ENCODE measurements around the gene ZNF326. TPM values are rescaled to one million over a fixed set of nuclear protein-coding genes. Genes with fewer than 3 reads are reported as not detected.
A peak's percentile ranks its signal among the peaks of the same experiment; 100 is the strongest.

The ZNF326 gene
- polyA plus RNA-seq, 1 donor from 2014 or later = 10.5 TPM

DNA sequence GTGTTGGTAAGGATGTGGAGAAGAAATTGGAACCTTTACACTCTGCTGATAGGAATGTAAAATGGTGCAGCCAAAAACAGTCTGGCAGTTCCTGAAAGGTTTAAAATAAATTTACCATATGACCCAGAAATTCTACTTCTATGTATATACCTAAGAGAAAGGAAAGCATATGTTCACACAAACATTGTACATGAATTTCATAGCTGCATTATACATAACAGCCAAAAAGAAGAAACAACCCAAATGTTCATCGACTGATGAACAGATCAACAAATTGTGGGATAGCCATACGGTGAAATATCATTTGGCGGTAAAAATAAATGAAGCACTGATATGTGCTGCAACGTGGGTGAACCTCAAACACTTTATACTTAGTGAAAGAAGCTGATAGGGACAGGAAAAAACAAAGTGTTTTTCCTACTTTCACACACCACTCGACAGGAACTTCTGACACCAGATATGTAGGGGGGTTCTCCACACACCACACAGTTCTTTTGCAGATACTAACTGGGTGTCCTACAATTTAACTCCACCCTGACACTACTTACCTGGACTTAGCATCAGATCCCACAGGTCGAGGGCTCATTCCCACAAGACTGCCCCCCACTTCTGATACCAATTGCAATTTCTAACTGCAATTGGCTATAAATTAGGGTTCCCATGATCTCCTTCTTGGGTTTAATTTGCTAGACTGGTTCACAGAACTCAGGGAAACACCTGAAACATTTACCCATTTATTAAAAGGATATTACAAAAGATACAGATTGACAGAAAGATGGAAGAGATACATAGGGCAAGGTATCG, 35.9 kb upstream of the ZNF326 start:
- Mint-ChIP-seq H3K27me3 (peaks cover 7% of the 10 kb centered on the region), H3K4me3 (no peak overlapping the region), H3K9me3 (peaks cover 0 to 2% (median 0%) of the 10 kb centered on the region in 3 donors), H3K36me3 (peaks cover 2% of the 10 kb centered on the region), H3K27ac (no peak overlapping the region), H3K4me1 (peaks cover 9 to 13% (median 12%) of the 10 kb centered on the region in 3 donors)

DNA sequence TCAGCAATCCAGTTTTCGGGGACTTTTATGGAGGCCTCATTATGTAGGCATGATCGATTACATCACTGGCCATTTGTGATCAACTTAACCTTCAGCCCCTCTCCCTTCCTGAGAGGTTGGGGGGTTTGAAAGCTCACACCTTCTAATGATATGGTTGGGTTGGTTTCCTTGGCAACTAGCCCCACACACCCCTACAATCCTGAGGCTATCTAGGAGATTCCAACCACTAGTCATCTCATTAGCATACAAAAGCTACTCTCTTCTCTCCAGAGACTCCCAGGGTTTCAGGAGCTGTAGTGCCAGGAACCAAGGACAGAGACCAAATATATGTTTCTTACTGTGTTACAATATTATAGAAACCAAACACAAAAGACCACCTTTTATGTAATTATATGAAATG, 35.2 kb upstream of the ZNF326 start:
- peaks cover 0 to 2% (median 0%) of the 10 kb centered on the region in 3 donors for H3K9me3 Mint-ChIP-seq
- H3K4me1 Mint-ChIP-seq = peaks cover 9 to 13% (median 12%) of the 10 kb centered on the region in 3 donors
- H3K4me3 Mint-ChIP-seq = no peak overlapping the region
- H3K27ac Mint-ChIP-seq = no peak overlapping the region
- peaks cover 8% of the 10 kb centered on the region for H3K27me3 Mint-ChIP-seq
- H3K36me3 Mint-ChIP-seq = peaks cover 2% of the 10 kb centered on the region

DNA sequence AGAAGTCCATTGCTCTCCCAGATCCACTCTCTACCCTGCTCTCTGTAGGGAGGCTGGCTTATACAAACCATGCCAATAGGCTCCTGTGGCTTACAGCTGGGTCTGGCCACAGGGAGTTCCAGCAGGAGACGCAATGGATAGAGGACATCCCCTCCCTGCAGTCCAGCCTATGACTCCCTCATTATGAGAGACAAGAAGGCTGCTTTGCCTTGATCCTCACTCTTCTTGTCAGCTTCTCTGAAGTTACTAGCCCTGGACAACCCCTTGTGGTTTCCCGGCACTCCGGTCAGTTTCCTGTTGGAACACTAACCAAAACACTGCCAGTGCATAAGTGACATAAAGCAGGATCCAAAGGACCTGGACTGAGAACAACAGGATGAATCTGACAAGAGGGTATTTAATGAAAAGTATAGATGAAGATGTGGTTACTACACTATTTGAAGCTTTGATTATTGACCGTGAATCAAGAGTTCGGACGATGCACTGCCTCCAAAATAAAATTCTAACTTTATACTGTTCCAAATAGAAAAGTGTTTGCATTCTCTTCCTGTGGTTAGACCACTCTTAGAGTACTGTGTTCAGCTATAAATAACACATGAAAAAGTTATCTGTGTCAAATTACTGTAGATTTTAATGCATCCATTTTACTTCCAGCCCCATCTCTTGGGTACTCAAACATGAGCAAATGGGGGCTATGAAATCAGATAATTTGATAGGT, 32.7 kb upstream of the ZNF326 start:
- H3K27ac Mint-ChIP-seq = no peak overlapping the region
- peaks cover 0 to 2% (median 0%) of the 10 kb centered on the region in 3 donors for H3K9me3 Mint-ChIP-seq
- H3K4me1 Mint-ChIP-seq = peaks cover 11 to 19% (median 16%) of the 10 kb centered on the region in 3 donors
- H3K36me3 Mint-ChIP-seq = peaks cover 2% of the 10 kb centered on the region
- H3K4me3 Mint-ChIP-seq = peak overlapping the region in 1 of 4 donors; percentile 4
- peaks cover 12% of the 10 kb centered on the region for H3K27me3 Mint-ChIP-seq

DNA sequence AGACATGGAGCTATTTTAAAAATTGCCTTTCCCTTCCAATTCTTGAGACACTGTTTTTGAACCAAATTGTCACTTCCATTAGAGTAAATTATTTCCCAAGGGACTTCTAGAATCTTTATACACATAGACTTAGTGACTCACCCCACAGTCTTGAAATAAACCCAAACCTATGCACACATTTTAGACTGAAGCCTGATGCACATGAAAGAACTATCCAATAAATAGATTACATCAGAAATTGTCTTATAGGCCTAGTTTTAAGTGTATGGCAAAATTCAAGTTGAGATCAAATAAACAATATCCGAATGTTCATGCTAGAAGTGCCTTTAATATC, 32.2 kb upstream of the ZNF326 start:
- H3K4me3 Mint-ChIP-seq = no peak overlapping the region
- H3K9me3 Mint-ChIP-seq = peaks cover 0 to 2% (median 0%) of the 10 kb centered on the region in 3 donors
- H3K36me3 Mint-ChIP-seq = peaks cover 2% of the 10 kb centered on the region
- peaks cover 11 to 17% (median 16%) of the 10 kb centered on the region in 3 donors for H3K4me1 Mint-ChIP-seq
- peaks cover 13% of the 10 kb centered on the region for H3K27me3 Mint-ChIP-seq
- no peak overlapping the region for H3K27ac Mint-ChIP-seq

DNA sequence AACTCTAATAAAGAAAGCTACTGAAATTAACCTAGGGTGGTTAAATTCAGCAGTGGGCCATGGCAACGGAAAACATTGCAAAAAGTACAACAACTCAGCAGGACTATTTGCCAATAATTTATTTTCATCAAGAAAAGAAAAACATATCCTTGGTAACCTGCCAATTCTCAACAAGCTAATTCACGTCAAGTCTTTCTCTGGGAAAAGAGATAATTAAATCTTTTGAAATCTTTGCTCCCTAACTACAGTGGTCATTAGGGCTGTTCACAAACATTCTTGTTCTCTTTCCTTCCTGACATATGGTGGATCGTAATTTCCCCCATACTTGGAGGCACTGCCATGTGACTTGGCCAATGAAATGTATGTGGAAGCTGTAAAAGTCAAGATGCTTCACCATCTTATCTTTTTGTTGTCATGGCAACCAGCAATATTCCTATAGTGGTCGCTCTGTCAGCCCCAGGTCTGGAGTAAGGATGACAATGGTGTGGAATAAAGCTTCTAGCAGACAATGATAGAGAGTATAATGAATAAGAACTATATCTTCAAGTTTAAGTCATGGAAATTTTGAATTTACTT, 29.6 kb upstream of the ZNF326 start:
- H3K27me3 Mint-ChIP-seq = peaks cover 13% of the 10 kb centered on the region
- no peaks in the 10 kb centered on the region for H3K36me3 Mint-ChIP-seq
- peaks cover 0 to 2% (median 0%) of the 10 kb centered on the region in 3 donors for H3K9me3 Mint-ChIP-seq
- H3K27ac Mint-ChIP-seq = no peak overlapping the region
- peaks cover 11 to 17% (median 16%) of the 10 kb centered on the region in 3 donors for H3K4me1 Mint-ChIP-seq
- H3K4me3 Mint-ChIP-seq = no peak overlapping the region

DNA sequence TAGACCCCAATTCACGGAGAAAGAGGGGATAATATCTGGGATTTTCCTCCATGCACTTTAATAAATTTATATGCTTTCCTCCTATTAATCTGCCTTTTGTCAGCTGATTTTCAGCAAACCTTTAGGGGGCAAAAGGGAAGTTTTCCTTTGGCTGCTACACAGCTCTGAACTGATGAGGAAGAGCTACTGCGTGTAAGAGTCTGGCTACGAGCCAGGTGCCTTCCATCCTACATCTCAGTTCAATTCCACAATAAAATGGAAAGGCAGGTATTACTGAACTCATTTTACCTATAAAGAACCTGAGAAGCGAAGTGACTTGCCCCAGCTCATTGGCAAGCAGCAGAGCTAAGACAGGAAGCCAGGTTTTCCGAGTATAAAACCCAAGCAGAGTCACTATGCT, 28.3 kb upstream of the ZNF326 start:
- Mint-ChIP-seq H3K27ac (no peak overlapping the region), H3K9me3 (no peaks in the 10 kb centered on the region), H3K27me3 (peaks cover 13% of the 10 kb centered on the region), H3K4me1 (peaks cover 11 to 17% (median 16%) of the 10 kb centered on the region in 3 donors), H3K36me3 (no peaks in the 10 kb centered on the region), H3K4me3 (no peak overlapping the region)

DNA sequence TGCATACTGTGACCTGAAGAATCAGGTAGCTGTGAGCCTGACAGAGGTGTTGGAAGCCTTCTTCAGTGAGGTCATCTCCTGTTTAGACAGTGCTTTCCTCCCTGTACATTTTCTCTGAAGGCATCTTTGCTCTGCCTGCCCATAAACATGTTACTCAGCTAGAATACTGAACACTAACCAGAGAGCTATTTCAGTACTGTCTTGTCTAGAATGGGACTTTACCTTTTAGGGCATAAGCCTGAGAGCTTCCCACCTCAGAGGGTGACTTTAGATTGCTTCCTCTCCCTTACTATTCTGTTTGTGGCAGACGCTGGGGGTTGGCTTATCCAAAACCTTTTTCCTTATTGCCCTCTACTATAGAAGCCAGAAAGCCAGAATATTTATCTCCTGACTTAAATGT, 23.3 kb upstream of the ZNF326 start:
- Mint-ChIP-seq H3K9me3 (no peaks in the 10 kb centered on the region), H3K27ac (no peak overlapping the region), H3K4me1 (peaks cover 1 to 5% (median 3%) of the 10 kb centered on the region in 3 donors), H3K36me3 (no peaks in the 10 kb centered on the region), H3K27me3 (peaks cover 1% of the 10 kb centered on the region), H3K4me3 (no peak overlapping the region)

DNA sequence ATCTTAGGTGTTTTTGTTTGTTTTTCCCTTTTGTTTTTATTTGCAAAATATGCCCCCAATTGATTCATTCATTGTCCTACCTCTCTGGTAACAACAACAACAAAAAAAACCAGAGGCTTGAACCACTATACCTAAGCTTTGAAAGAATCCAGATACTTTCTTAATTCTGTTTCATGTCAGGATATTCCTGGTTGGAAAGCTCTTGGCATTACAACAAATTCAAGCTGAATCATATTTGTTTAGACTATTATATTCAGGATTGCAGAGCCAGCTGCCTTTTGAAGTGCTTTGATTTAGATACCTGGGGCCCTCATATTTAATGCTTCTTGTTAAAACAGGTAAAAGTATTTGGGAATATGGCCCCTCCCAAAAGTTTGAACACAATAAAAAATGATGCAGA, 22.9 kb upstream of the ZNF326 start:
- Mint-ChIP-seq H3K9me3 (no peaks in the 10 kb centered on the region), H3K36me3 (no peaks in the 10 kb centered on the region), H3K27ac (no peak overlapping the region), H3K27me3 (peaks cover 1% of the 10 kb centered on the region), H3K4me3 (no peak overlapping the region), H3K4me1 (peaks cover 1 to 2% (median 2%) of the 10 kb centered on the region in 3 donors)

DNA sequence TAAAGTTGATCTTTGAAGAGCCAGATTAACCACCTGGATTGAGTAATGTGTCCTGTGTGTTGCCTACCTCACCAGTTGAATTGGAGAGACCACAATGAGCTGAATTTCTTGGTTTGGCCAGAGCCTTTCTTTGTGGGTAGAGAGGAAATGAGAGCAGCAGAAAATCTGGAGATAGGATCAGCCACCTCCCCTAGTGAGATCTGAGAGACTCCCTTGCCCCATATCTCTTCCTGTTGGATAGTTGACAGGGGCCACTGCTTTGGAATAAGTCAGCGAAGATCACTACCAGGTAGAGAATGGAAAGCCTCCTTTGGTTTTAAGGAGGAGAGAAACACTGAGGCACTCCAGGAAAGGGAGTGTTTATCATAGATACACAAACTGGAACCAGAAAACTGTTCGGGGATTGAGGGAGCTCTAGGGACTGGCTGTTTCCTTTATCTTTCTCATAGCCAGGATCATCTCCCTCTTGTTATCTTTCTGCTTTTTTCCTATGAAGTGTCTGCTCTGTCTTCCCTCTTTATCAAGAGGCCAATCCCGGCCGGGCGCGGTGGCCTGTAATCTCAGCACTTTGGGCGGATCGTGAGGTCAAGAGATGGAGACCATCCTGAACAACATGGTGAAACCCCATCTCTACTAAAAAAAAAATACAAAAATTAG, 21.3 kb upstream of the ZNF326 start:
- no peaks in the 10 kb centered on the region for H3K9me3 Mint-ChIP-seq
- H3K36me3 Mint-ChIP-seq = no peaks in the 10 kb centered on the region
- no peak overlapping the region for H3K27ac Mint-ChIP-seq
- H3K4me3 Mint-ChIP-seq = no peak overlapping the region
- peaks cover 0 to 2% (median 0%) of the 10 kb centered on the region in 3 donors for H3K4me1 Mint-ChIP-seq
- H3K27me3 Mint-ChIP-seq = no peaks in the 10 kb centered on the region

DNA sequence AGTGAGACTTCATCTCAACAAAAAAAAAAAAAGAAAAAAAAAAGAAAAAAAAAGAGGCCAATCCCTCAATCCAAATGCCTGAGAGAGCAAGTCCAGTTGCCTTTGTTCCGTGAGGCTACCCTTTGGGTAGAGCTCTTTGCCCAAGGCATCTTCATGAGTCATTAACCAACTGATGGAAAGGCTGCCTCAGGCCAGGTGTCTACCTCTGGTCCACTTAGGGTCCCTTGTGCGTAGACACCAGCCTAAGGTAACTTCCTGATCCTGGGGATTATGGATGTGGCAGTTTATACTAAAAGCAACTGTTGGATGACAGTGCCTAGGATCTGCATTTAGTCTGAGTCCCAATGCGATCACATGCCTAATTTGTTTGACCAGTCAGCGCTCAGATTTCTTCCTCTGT, 20.7 kb upstream of the ZNF326 start:
- no peak overlapping the region for H3K4me3 Mint-ChIP-seq
- H3K27ac Mint-ChIP-seq = no peak overlapping the region
- peaks cover 0 to 2% (median 0%) of the 10 kb centered on the region in 3 donors for H3K4me1 Mint-ChIP-seq
- no peaks in the 10 kb centered on the region for H3K9me3 Mint-ChIP-seq
- H3K36me3 Mint-ChIP-seq = no peaks in the 10 kb centered on the region
- H3K27me3 Mint-ChIP-seq = no peaks in the 10 kb centered on the region

DNA sequence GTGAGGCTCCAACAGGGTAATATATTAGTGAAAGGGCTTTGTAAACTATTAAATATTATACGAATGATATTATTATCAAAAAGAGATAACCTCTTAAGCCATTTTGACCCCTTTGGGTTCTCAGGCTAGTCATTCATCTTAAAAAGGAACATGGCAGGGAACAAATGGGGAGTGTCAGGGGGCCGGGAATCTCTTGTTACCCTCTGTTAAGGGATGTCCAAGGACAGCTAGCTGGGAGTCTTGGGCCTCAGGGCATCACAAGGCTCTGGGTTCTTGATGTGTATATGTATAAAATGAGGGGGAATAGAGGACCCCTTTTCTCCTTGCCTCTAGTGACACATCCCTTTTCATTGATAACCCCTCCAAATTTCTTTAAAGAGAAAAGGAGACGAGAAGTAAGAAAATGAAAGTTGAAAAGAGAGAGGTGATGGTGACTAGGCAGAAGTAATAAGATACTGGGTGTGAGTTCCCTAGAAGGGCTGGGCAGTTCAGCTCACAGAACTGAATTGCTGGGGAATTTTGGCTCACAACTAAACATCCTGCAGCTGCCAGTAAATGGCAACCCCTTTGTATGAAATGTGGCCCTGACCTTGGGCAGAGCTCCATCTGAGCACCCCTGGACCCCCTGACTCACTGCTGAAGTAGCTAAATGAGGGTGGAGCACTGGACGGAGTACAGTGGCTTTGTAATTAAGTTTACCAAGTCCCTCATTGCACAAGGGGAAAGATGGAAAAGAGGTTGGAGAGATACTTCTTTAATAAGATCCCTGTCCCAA, 20.0 kb upstream of the ZNF326 start:
- Mint-ChIP-seq H3K27me3 (no peaks in the 10 kb centered on the region), H3K4me1 (peaks cover 0 to 2% (median 0%) of the 10 kb centered on the region in 3 donors), H3K4me3 (no peak overlapping the region), H3K36me3 (no peaks in the 10 kb centered on the region), H3K9me3 (no peaks in the 10 kb centered on the region), H3K27ac (no peak overlapping the region)

DNA sequence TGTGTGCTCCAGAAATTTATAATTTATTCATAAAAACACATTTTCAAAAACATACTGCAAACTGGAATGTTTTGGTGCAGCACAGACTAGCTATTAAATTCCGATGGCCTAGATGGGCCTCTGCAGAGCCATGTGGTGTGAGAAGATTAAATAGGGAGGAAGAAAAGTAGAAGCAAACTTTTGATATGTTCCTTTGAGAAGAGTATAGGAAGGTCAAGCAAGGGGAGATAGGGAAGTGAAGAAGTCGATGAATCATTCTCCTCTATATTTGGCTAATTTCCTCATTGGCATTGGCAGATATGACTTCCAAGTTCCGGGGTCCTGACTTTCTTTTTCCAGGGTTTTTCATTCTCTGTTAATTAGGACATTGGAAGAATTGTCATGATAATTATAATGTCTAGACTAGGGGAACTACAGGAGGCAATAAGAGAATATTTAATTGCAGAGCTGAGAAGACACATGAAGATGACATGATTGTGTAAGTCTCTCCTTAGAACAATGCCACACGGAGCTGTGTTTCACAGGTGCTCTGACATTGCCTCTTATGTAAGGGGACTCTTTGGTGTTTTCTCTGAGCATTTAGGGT, 19.3 kb upstream of the ZNF326 start:
- H3K4me1 Mint-ChIP-seq = peaks cover 0 to 2% (median 0%) of the 10 kb centered on the region in 3 donors
- no peaks in the 10 kb centered on the region for H3K9me3 Mint-ChIP-seq
- H3K36me3 Mint-ChIP-seq = no peaks in the 10 kb centered on the region
- no peak overlapping the region for H3K4me3 Mint-ChIP-seq
- no peaks in the 10 kb centered on the region for H3K27me3 Mint-ChIP-seq
- no peak overlapping the region for H3K27ac Mint-ChIP-seq

DNA sequence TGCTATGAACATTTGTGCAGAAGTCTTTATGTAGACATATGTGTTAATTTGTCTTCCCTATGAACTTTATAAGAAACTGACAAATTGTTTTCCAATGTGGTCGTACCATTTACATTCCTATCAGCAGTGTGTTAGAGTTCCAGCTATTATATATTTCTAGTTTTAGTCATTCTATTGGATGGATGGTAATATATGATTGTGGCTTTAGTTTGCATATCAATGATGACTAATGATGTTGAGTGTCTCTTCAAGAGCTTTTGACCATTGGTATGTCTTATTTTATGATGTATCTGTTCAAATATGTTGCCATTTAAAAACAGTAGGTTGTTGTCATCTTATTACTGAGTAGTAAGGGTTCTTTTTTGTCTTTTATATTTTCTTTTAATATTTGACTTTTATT, 16.2 kb upstream of the ZNF326 start:
- no peaks in the 10 kb centered on the region for H3K9me3 Mint-ChIP-seq
- H3K4me3 Mint-ChIP-seq = no peak overlapping the region
- no peak overlapping the region for H3K27ac Mint-ChIP-seq
- peaks cover 3% of the 10 kb centered on the region for H3K36me3 Mint-ChIP-seq
- peaks cover 0 to 2% (median 0%) of the 10 kb centered on the region in 3 donors for H3K4me1 Mint-ChIP-seq
- H3K27me3 Mint-ChIP-seq = no peaks in the 10 kb centered on the region

DNA sequence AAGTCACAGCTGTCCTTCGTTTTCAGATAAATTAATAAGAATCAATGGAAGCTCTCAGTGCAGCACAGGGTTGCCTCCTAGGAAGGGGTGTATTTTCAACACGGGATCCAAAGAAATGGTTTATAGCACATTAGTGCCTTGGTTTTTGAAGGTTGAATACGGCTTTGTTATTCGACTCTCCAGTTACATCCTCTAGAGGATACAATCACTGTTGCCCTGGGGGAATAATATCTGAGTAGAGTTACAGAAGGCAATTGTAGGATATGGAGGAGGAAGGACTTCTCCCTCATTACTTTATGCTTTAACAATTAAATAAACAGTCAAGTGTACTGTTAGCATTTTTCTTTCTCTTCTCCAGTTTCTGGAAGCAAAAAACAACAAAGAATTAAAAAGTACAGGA, 14.3 kb upstream of the ZNF326 start:
- H3K27me3 Mint-ChIP-seq = no peaks in the 10 kb centered on the region
- no peaks in the 10 kb centered on the region for H3K4me1 Mint-ChIP-seq
- no peak overlapping the region for H3K4me3 Mint-ChIP-seq
- no peaks in the 10 kb centered on the region for H3K9me3 Mint-ChIP-seq
- H3K27ac Mint-ChIP-seq = no peak overlapping the region
- H3K36me3 Mint-ChIP-seq = peaks cover 3% of the 10 kb centered on the region

All from IgD-negative memory B cell (primary cell).